H9 (cell line): Measurements from ENCODE around the gene MNAT1. TPM values are rescaled to one million over a fixed set of nuclear protein-coding genes. Genes with fewer than 3 reads are reported as not detected.

ENCODE experiments used
- DNase-seq: peaks from one replicate; pipeline ENCODE4 v3.0.0-alpha.2; 2017
- H2AFZ ChIP-seq: one replicate; pipeline ENCODE4 v1.6.1; 2013; ENCODE audit warnings: mild to moderate bottlenecking, low read length, control low read depth, moderate library complexity
- H2AK5ac ChIP-seq: 2 replicates; pipeline ENCODE4 v1.6.1; 2013; ENCODE audit warnings: low read length, control low read depth, mixed read lengths; ENCODE audit not compliant: insufficient read length
- H2BK120ac ChIP-seq: one replicate; pipeline ENCODE4 v1.6.1; 2013; ENCODE audit warnings: low read depth, mild to moderate bottlenecking, low read length, control low read depth, inconsistent platforms; ENCODE audit not compliant: poor library complexity, severe bottlenecking
- H2BK12ac ChIP-seq: 2 replicates; pipeline ENCODE4 v1.6.1; 2013; ENCODE audit warnings: low read length, control low read depth, mixed read lengths, low read depth; ENCODE audit not compliant: insufficient read length
- H2BK15ac ChIP-seq: 2 replicates; pipeline ENCODE4 v1.6.1; 2013; ENCODE audit warnings: low read depth, low read length, control low read depth
- H2BK20ac ChIP-seq: one replicate; pipeline ENCODE4 v1.6.1; 2013; ENCODE audit warnings: low read depth, mild to moderate bottlenecking, low read length, control low read depth, inconsistent platforms; ENCODE audit not compliant: poor library complexity, severe bottlenecking
- H2BK5ac ChIP-seq: 2 replicates; pipeline ENCODE4 v1.6.1; 2013; ENCODE audit warnings: low read length, control low read depth, mixed read lengths; ENCODE audit not compliant: insufficient read length
- H3K14ac ChIP-seq: 2 replicates; pipeline ENCODE4 v1.6.1; 2013; ENCODE audit warnings: low read length, control low read depth; ENCODE audit not compliant: insufficient read depth
- H3K18ac ChIP-seq: 2 replicates; pipeline ENCODE4 v1.6.1; 2013; ENCODE audit warnings: low read depth, mild to moderate bottlenecking, mixed read lengths, low read length, control low read depth; ENCODE audit not compliant: insufficient read length
- H3K23ac ChIP-seq: 2 replicates; pipeline ENCODE4 v1.6.1; 2013; ENCODE audit warnings: low read length, control low read depth, mixed read lengths, low read depth; ENCODE audit not compliant: insufficient read length
- H3K23me2 ChIP-seq: 2 replicates; pipeline ENCODE4 v1.6.1; 2013; ENCODE audit warnings: low read depth, mild to moderate bottlenecking, mixed read lengths, low read length, control low read depth; ENCODE audit not compliant: insufficient read length, poor library complexity, severe bottlenecking
- H3K27ac ChIP-seq: 2 replicates; pipeline ENCODE4 v1.5.1; 2013; ENCODE audit warnings: low read length, control low read depth, mixed read lengths, low read depth; ENCODE audit not compliant: insufficient read length
- H3K27me3 ChIP-seq: 2 replicates; pipeline ENCODE4 v1.6.1; 2013; ENCODE audit warnings: low read length, control low read depth, inconsistent platforms; ENCODE audit not compliant: insufficient read depth
- H3K4ac ChIP-seq: 2 replicates; pipeline ENCODE4 v1.6.1; 2013; ENCODE audit warnings: low read depth, mild to moderate bottlenecking, control low read depth, inconsistent platforms, low read length, moderate library complexity
- H3K4me1 ChIP-seq: 2 replicates; pipeline ENCODE4 v1.6.1; 2013; ENCODE audit warnings: low read length, control low read depth, inconsistent platforms; ENCODE audit not compliant: insufficient read depth
- H3K4me2 ChIP-seq: 2 replicates; pipeline ENCODE4 v1.6.1; 2013; ENCODE audit warnings: low read length, control low read depth, mixed read lengths; ENCODE audit not compliant: insufficient read length, insufficient read depth
- H3K56ac ChIP-seq: 2 replicates; pipeline ENCODE4 v1.6.1; 2013; ENCODE audit warnings: low read depth, mild to moderate bottlenecking, mixed read lengths, low read length, control low read depth; ENCODE audit not compliant: insufficient read length
- H3K79me1 ChIP-seq: 2 replicates; pipeline ENCODE4 v1.6.1; 2013; ENCODE audit warnings: low read depth, mild to moderate bottlenecking, moderate library complexity, low read length, control low read depth, inconsistent platforms; ENCODE audit not compliant: insufficient read depth, poor library complexity, severe bottlenecking
- H3K79me2 ChIP-seq: 2 replicates; pipeline ENCODE4 v1.6.1; 2013; ENCODE audit warnings: low read length, control low read depth, inconsistent platforms; ENCODE audit not compliant: insufficient read depth
- H3K9ac ChIP-seq: 2 replicates; pipeline ENCODE4 v1.6.1; 2013; ENCODE audit warnings: low read length, control low read depth, mixed read lengths; ENCODE audit not compliant: insufficient read length; ENCODE audit errors: extremely low read depth
- H3K9me3 ChIP-seq: one replicate; pipeline ENCODE4 v1.6.1; 2013; ENCODE audit warnings: low read depth, low read length, inconsistent platforms; ENCODE audit not compliant: control insufficient read depth
- H3T11ph ChIP-seq: one replicate; pipeline ENCODE4 v1.6.1; 2013; ENCODE audit warnings: mild to moderate bottlenecking, low read length, control low read depth, inconsistent platforms
- H4K20me1 ChIP-seq: one replicate; pipeline ENCODE4 v1.6.1; 2013; ENCODE audit not compliant: control insufficient read depth, insufficient read length, insufficient read depth
- H4K5ac ChIP-seq: 2 replicates; pipeline ENCODE4 v1.6.1; 2013; ENCODE audit warnings: low read depth, mild to moderate bottlenecking, mixed read lengths, low read length, control low read depth; ENCODE audit not compliant: insufficient read length
- H4K8ac ChIP-seq: replicated peaks from 2 replicates; pipeline ENCODE4 v1.6.1; 2013; ENCODE audit warnings: low read length, control low read depth, mixed read lengths, low read depth; ENCODE audit not compliant: insufficient read length
- H4K91ac ChIP-seq: 2 replicates; pipeline ENCODE4 v1.6.1; 2013; ENCODE audit warnings: low read depth, mild to moderate bottlenecking, moderate library complexity, mixed read lengths, low read length, control low read depth; ENCODE audit not compliant: insufficient read length
- H3K27ac Mint-ChIP-seq, 3 experiments: 2 replicates in 2 of 3; 3 replicates in 1 of 3; pipeline ENCODE4 v1.8.0; 2020 to 2021; ENCODE audit warnings: mixed read lengths in 3 of 3, mild to moderate bottlenecking in 1 of 3, moderate library complexity in 1 of 3
- H3K27me3 Mint-ChIP-seq: 2 replicates; pipeline ENCODE4 v1.8.0; 2021; ENCODE audit warnings: low read depth, mild to moderate bottlenecking, moderate library complexity, mixed read lengths
- H3K36me3 Mint-ChIP-seq, 3 experiments: 2 replicates in 2 of 3; 3 replicates in 1 of 3; pipeline ENCODE4 v1.8.0; 2020 to 2021; ENCODE audit warnings: low read depth in 3 of 3, mixed read lengths in 3 of 3; ENCODE audit not compliant: insufficient read depth in 1 of 3
- H3K4me1 Mint-ChIP-seq, 2 experiments: 2 replicates each; pipeline ENCODE4 v1.8.0; 2020; ENCODE audit warnings: mixed read lengths in 2 of 2
- H3K4me3 Mint-ChIP-seq, 2 experiments: 2 replicates in 1 of 2; 3 replicates in 1 of 2; pipeline ENCODE4 v1.8.0; 2020 to 2021; ENCODE audit warnings: mild to moderate bottlenecking in 2 of 2, mixed read lengths in 2 of 2, moderate library complexity in 1 of 2
- H3K9me3 Mint-ChIP-seq, 2 experiments: 2 replicates in 1 of 2; 3 replicates in 1 of 2; pipeline ENCODE4 v1.8.0; 2020; ENCODE audit warnings: mild to moderate bottlenecking in 2 of 2, mixed read lengths in 2 of 2, moderate library complexity in 1 of 2
- CTCF ChIP-seq: fragments of 200-600 bp; sonication (generic); conservative IDR thresholded peaks from 3 replicates; pipeline ENCODE4 v1.8.0; 2021; ENCODE audit warnings: antibody characterized with exemption, mild to moderate bottlenecking
- WGBS: extraction: QIAGEN DNeasy Blood & Tissue Kit; methylation state at CpG from one replicate; pipeline ENCODE4 v1.1.7; 2013; ENCODE audit warnings: missing lambda C conversion rate, low lambda C conversion rate, mixed read lengths; ENCODE audit not compliant: insufficient read length; ENCODE audit errors: extremely low coverage; 5-methylcytosine and 5-hydroxymethylcytosine counted together
- total RNA-seq: library from RNA; stranded (reverse); gene quantifications from 2 replicates; pipeline ENCODE4 v1.2.1, GENCODE V29; 2021

MNAT1 gene
- total RNA-seq, 1 experiment from 2014 or later: 43.1 TPM

DNA sequence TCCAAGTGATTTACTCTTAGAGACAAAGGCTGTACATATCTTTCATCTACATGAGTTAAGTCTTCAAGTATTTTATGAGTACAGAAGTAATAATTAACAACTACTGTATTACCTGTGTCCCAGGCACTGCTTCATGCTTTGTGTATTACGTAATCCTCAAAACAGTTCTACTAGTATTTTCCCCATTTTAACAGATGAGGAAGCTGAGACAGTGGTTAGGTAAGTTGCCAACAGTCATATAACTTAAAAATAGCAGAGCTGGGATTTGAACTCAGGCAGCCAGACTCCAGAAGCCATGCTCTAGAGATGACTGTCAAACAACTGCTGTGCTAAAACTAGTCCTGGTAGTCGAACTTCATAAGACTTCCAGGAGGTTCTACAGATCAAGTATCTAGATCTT is 235.6 kb downstream of the MNAT1 start:
- Histone ChIP-seq H3K23ac (no peak overlapping the region), H2AFZ (no peak overlapping the region), H4K20me1 (no peaks in the 10 kb centered on the region), H3K27me3 (no peaks in the 10 kb centered on the region; the same call in 1 of the 2 replicates), H2BK12ac (no peak overlapping the region), H4K91ac (no peak overlapping the region), H4K5ac (no peak overlapping the region), H3K4me1 (no peaks in the 10 kb centered on the region), H3K9ac (no peak overlapping the region), H3K79me1 (no peaks in the 10 kb centered on the region), H2AK5ac (no peak overlapping the region), H2BK20ac (no peak overlapping the region), H3K14ac (no peak overlapping the region), H3K56ac (no peak overlapping the region), H3K4ac (no peak overlapping the region), H3K18ac (no peak overlapping the region), H3K9me3 (no peaks in the 10 kb centered on the region), H3K23me2 (no peaks in the 10 kb centered on the region), H3K4me2 (no peak overlapping the region), H2BK5ac (no peak overlapping the region), H2BK120ac (no peak overlapping the region), H4K8ac (no peak overlapping the region), H3K79me2 (no peaks in the 10 kb centered on the region), H3T11ph (no peak overlapping the region), H2BK15ac (no peak overlapping the region), H3K27ac (no peak overlapping the region)
- TF ChIP-seq CTCF: no peak
- peaks cover 0 to 16% (median 7%) of the 10 kb centered on the region in 3 experiments; a peak in 6 of 7 replicates for H3K36me3 Mint-ChIP-seq
- DNase-seq: no peak
- no peaks in the 10 kb centered on the region for H3K27me3 Mint-ChIP-seq
- H3K4me1 Mint-ChIP-seq: no peaks in the 10 kb centered on the region
- no peaks in the 10 kb centered on the region; a peak in 1 of 5 replicates for H3K9me3 Mint-ChIP-seq
- H3K4me3 Mint-ChIP-seq: no peak overlapping the region
- WGBS: no CpG with 5 or more reads among the region's 2 CpGs
- H3K27ac Mint-ChIP-seq: no peak overlapping the region
